GM12872 (cell line): Measurements from ENCODE around the gene PNPLA4.

Experiments used
- TF ChIP-seq, protein P1 (sequence below): IDR thresholded peaks from 3 replicates; pipeline ENCODE4 v1.5.1; 2011; ENCODE audit warnings: low read depth, mild to moderate bottlenecking, low read length, moderate library complexity; ENCODE audit not compliant: insufficient read depth

PNPLA4 gene

DNA sequence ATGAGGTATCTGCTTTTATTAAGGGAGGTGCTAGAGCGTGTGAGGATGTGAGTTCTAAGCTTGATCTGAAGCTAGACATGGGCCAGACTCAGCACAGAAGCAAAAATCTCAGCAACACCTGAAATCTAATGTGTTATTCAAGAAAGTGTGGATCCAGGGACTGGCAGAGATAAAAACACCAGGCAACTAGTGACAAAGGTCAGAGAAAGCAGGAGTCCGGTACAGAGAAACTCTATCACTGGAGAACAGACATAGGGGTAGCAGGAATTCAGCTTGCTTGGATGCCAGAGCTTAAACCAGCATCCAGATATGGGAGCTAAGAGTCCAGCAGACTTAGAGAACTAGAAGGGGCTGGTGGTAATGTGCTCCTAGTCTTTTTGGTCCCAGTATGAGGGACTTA lies 50.3 kb downstream of the PNPLA4 start:
- TF ChIP-seq, protein P1, sequence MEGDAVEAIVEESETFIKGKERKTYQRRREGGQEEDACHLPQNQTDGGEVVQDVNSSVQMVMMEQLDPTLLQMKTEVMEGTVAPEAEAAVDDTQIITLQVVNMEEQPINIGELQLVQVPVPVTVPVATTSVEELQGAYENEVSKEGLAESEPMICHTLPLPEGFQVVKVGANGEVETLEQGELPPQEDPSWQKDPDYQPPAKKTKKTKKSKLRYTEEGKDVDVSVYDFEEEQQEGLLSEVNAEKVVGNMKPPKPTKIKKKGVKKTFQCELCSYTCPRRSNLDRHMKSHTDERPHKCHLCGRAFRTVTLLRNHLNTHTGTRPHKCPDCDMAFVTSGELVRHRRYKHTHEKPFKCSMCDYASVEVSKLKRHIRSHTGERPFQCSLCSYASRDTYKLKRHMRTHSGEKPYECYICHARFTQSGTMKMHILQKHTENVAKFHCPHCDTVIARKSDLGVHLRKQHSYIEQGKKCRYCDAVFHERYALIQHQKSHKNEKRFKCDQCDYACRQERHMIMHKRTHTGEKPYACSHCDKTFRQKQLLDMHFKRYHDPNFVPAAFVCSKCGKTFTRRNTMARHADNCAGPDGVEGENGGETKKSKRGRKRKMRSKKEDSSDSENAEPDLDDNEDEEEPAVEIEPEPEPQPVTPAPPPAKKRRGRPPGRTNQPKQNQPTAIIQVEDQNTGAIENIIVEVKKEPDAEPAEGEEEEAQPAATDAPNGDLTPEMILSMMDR: no peak

DNA sequence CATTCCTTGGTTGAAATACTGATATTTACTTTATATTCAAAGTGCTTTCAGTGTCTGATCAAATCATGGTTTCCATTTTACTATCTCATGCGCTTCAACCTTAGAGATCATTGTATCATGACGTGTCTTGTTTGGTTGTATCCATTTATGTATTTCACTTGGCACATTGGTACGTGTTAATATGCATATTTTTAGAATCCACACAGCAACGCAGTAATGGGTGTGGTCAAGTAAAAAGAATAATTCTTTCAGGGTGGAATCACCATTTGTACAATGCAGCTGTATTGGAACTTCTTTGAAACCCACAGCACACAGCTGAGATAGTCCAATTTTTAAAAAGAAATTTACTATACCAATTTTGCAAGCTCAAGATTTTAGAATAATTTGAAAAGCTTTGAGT lies 55.2 kb downstream of the PNPLA4 start:
- TF ChIP-seq, protein P1: no peak

DNA sequence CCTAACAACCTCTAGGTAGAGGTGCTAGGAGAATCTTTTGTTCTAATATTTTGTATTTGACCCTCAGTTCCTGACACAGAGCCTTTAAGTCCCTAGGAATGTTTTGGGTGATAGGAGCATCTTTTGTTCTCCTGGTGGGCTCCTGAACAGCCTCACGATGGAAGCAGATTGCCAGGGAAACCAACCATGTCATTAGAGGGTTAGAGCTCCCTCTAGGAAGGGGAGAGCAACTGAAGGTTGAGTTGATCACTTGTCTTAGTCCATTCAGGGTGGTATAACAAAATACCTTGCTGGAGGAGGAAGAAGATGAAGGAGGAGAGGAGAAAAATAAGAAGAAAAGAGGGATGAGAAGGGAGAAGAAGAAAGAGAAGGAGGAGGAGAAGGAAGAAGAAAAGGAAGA lies 75.0 kb downstream of the PNPLA4 start:
- TF ChIP-seq, protein P1: no peak
